C1 segment of cervical spinal cord (tissue), 14 donors: ENCODE data around the gene GPR119.
"Not testable (repeated sequence)": the region's sequence is repeated elsewhere in the genome, so short reads cannot be mapped to it uniquely, and the experiment has no call there.

Experiments
- DNase-seq, 14 donors: peaks; one replicate each; lab custom pipeline; 2025; lab: John Stamatoyannopoulos, UW

Gene GPR119

DNA sequence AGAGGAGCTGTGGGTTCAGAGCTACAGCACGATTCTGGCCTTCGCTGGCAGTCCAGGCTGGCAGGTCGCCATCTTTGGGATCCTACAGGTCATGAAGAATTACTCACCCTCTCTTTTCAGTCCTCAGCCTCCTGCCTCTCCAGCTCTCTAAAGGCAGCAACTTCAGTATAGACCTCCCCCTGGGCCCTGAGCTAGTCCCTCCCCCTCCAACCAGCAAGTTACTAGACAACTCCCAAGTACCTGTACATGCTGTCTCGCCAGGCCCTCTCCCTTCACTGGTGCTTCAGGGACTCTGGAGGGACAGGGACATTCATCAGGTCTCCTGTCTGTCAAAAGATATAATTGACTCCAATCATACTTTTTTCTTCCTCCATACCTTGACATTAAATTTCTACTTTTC is at the start of gene GPR119:
Gene GPR119, minus strand, starts transcription at position 155 of the 400 bp plus-strand sequence. CDS start 227 bp downstream, outside the sequence.
- DNase-seq: no peak

DNA sequence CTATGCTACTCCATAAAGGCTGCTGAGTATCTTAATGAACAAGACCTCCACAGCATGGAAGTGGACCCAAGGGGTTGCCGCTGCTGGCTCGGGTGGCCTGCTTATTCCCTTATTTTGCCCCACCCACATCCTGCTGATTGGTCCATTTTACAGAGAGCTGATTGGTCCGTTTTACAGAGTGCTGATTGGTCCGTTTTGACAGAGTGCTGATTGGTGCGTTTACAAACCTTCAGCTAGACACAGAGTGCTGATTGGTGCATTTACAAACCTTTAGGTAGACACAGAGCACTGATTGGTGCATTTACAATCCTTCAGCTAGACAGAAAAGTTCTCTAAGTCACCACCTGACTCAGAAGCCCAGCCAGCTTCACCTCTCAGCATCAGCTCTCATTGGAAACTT is 43.8 kb upstream of the GPR119 start:
- not testable (repeated sequence) for DNase-seq

DNA sequence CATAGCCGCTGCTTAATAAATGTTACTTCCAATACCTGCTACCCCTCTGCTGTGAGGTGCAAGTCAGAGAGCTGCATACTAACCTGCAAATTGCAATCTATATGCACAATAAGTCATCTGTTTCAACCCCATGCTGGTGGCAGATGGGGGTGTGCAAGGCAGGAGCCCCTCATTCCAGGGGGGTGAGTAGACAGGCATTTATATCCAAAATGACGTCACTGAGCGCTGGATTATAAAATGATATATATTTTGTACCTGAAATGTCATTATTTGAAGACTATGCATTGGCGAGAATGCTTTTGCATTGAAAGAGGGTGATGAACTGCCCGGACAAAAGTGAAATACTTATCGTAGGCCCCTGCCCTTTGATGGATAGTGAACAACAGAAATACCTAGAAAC is 41.1 kb upstream of the GPR119 start:
- no peak for DNase-seq

DNA sequence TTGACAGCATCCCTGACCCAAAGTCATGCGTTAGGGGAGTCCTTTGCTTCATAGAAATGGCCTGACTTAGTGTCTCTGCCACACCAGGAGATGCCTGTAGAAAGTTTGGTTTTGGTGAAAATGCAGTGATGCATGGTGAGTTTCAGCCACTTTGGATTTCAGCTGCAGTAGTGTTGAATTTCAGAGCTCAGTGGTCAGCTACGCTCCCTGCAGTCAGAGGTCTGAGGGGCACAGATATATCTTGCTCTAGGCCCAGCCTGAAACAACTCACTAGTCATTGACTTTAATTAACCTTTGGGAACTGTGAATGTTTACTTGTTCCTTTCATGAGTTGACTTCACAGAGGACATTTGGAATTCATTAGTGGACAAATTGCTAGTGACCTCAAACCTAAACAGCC is 33.8 kb upstream of the GPR119 start:
- DNase-seq: no peak

DNA sequence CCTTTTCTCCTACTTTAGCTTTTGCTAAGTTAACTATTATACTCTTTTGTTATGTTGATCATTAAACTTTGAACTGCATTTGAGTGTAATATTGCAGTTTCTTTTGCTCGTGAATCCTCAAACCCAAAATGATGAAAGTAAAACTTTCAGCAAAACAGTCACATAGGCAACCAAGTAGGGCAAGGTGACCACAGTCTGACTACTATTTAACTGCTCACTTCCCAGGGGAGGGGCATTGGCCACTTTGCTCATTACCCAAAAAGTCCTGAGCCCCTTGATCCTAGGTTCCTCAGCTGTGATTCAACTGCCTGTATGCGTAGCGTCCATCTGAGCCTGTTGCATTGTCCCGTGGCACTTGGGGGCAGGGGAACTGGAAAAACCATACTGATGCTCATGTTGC is 33.3 kb upstream of the GPR119 start:
- DNase-seq: no peak

DNA sequence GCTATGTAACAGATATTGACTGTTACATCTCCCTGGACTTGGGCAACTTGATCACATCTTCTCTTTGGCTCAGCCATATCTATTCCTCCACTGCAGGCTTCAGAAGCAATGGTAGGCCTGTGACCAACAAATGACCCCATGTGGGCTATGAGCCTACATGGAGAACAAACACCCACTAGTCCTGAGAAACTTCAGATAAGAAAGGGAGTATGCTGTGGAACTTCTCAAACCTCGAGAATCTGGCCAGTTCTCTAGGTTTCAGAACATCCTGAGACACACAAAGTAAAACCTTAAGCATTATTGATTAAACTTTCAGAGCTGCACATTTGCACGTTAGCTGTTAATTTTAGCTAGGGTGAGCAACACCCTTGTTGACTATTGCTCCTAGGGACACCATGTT is 32.6 kb upstream of the GPR119 start:
- DNase-seq: no peak

DNA sequence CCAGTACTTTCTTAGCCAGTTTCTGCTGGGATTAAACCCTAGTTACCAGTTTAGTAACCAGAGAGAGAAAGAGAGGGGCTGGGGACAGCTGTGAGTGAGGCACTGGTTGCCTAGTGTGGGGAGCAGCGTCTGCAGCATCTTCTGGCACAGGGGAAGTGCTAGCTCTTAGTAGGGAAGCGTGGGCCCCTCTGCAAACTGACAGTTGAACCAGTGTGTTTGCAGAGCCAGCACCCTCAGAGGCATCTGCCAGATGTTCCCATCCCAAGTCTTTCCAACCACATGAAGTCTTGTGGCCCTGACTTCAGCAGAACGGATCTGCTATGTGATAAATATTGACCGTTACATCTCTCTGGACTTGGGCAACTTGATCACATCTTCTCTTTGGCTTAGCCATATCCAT is 31.3 kb upstream of the GPR119 start:
- DNase-seq: no peak

DNA sequence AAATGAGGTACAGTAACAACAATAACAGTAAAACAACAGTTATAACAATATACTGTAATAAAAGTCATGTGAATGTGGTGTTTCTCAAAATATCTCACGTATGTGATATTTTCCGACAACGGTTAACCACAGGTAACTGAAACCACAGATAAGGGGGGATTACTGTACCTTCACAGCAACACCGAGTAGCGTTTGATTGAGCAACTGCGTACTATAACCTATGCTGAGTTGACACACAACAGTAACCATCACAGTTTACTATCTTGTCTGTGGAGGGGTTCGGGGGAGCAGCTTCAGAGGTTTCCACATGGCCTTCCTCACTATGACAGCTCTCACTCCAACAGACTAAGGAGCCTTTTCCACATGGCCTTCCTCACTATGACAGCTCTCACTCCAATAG is 29.7 kb upstream of the GPR119 start:
- no peak for DNase-seq

DNA sequence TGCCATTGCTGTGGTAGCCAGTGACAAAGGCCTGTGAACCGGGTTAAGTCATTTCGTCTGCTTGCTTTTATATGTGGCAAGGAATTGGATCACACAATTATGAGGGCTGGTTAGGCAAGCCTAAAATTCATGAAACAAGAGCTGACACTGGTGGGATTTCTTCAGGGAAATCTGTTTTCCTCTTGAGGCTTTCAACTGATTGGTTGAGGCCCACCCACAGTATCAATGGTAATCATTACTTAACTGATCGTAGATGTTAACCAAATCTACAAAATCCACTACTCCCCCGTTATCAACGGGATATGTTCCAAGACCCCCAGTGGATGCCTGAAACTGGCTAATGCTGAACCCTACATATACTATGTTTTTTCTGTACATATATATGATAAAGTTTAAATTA is 29.3 kb upstream of the GPR119 start:
- DNase-seq: no peak

DNA sequence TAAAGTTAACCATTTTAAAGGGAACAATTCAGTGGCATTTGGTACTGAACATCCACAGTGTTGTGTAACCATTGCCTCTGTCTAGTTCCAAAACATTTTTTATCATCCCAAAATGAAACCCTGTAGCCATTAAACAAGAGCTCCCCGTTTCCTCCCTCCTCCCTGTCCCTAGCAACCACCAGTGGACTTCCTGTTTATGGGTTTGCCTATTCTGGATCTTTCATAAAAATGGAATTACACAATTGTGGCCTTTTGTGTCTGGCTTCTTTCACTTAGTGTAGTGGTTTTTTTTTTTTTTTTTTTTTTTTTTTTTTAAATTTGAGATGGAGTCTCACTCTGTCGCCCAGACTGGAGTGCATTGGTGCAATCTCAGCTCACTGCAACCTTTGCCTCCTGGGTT is 27.9 kb upstream of the GPR119 start:
- DNase-seq: no peak

GRCh38 chrX:130402208-130402684 is 16.8 kb upstream of the GPR119 start:
- DNase-seq: no peak

GRCh38 chrX:130401415-130402207 is 16.1 kb upstream of the GPR119 start, which contains the start of gene RBMX2:
Gene RBMX2, plus strand, starts transcription at chrX:130401987. Its CDS starts 46 bp downstream, at chrX:130402033.
- peak in 13 of 14 donors; percentile 1 to 83 (median 51) for DNase-seq

- no peak for DNase-seq
Observed at GRCh38 chrX:130395341-130395740, 9.9 kb upstream of the GPR119 start.

DNA sequence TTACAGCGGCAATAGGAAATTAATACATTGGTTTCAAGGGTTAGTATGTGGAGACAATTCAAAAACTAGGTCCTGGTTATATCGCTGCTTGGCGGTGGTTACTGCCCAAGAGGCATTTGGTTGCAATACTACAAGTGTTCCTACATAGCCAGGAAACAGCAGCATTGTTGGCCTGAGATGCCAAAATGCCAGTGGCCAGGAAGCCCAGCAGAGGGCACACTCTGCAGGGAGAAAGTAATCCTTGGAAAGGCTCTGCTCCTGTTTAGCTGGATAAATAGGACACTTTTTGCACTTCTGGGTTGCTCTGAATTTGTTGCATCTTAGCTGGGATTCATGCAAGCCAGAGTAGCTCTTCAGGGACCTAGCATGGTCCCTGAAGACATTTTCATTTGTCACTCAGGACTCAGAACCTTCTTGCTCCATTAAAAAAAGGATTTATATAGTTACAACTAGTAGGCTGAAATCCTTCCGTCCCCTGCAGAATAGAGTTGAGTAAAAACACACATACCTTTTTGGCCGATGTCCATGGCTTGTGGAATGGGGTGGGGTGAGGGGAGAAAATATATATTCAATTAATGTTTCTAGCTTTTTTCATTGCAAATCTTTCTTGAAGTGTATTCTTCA is 8.1 kb upstream of the GPR119 start:
- DNase-seq: peak in 10 of 14 donors; percentile 1 to 38 (median 16)

DNA sequence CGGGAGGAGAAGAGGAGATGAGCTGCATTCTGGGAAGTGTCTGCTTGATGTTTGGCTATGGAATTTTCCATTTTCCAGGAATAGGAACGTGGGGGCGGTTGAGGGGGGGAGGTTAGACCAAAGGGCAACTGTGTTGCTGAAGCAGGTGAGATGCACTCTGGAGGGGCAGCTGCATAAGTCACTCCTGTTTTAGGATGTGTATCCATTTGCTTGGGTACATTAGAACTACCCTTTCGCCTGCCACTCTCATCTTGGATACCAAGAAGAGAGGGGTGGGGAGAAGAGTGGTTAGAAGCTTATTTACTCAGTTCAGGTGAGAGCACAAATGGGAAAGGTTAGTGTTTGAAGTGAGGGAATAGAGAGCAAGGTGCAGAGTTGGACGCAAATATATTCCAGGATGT is 934 bp upstream of the GPR119 start:
- DNase-seq: no peak

DNA sequence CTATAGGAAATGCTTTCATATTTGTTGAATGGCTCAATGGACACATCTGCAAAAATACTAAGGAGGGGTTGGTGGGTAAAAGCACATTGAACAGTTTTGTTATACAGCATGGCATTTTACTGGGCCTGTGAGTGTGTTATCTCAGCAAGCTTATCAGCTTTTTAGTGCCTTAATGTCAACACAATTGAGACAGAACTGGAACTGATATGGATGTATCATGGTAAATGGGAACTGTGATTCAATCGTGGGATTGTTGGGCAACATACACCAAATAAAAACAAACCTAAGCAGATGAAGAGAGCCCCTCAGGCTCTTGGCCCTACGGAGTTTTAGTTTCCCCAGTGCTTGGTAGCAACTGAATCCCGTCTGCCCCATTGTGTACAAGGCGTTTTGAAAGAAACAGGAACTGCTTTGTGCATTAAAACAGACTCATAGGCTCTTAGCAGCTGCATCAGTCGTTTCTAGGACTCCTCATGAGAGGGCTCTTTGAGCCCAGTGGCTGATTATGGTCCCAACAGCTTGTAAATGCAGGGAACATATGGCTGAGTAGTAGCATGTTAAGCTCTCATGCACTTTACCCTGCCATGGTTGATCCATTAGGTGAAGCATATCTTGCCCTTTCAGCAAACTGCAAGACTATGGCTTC is 7.3 kb downstream of the GPR119 start:
- peak in 3 of 14 donors; percentile 0 to 1 (median 0) for DNase-seq

GRCh38 chrX:130376077-130376476 is 9.4 kb downstream of the GPR119 start:
- DNase-seq: no peak

- not testable (repeated sequence) for DNase-seq
Observed at GRCh38 chrX:130352050-130352449, 33.4 kb downstream of the GPR119 start.

DNA sequence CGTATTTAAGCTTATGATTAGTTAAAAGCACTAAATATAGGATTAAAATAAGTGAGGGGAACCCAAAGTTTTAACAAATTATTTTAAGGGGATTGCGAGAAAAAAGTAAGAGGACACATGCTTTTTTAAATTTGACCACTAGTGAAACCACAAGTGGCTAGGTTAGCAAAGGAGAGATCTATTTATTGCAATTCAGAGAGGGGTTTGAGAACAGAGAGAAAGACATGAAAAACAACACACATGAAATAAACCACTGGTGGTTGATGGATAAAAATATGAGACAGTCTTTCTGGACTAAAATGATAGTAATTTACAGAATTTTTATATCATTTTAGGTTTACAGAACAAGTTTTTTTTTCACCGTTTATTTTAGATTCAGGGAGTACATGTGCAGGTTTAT is 33.9 kb downstream of the GPR119 start:
- no peak for DNase-seq

DNA sequence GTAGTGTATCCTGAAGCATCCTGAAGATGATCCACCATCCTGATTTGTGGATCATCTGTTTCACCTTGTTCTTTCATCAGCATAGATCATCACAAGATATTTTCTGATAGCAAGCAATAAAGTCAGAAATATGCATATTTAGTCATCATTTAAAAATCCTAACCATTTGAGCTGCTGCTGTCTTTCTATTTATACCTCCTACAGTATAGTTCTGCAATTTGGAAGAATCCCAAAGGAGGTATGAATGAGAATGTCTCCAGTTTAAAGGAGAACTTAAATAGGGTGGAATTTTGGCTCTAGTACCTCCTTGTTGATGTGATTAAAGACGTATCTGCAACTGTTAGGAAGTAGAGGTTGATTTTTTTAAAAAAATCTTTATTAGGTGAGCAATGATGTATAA is 38.2 kb downstream of the GPR119 start:
- DNase-seq: no peak

- no peak for DNase-seq
Observed at GRCh38 chrX:130343411-130343810, 42.1 kb downstream of the GPR119 start.

GRCh38 chrX:130340271-130340670 is 45.2 kb downstream of the GPR119 start:
- no peak for DNase-seq
